WTC11 (cell line): ENCODE results near the gene SSU72. TPM values are rescaled to one million over a fixed set of nuclear protein-coding genes. Genes with fewer than 3 reads are reported as not detected.
A peak's percentile ranks its signal among the peaks of the same experiment; 100 is the strongest.

ENCODE experiments used
- ETV6 ChIP-seq: sonication (generic); formaldehyde crosslinking; IDR thresholded peaks from 2 replicates; pipeline ENCODE4 v1.8.1; 2022; ENCODE audit warnings: mild to moderate bottlenecking, missing genetic modification reagents
- JAZF1 ChIP-seq: fragments of 250-450 bp; sonication (Bioruptor Pico); IDR thresholded peaks from 2 replicates; pipeline ENCODE4 v1.9.0; 2021; ENCODE audit warnings: moderate library complexity, mild to moderate bottlenecking, inconsistent platforms
- JUN ChIP-seq: sonication (generic); formaldehyde crosslinking; IDR thresholded peaks from 2 replicates; pipeline ENCODE4 v1.8.0; 2023; ENCODE audit warnings: mild to moderate bottlenecking, missing genetic modification reagents
- MYBL2 ChIP-seq: sonication (generic); formaldehyde crosslinking; IDR thresholded peaks from 2 replicates; pipeline ENCODE4 v1.8.1; 2023; ENCODE audit warnings: mild to moderate bottlenecking, moderate library complexity, missing genetic modification reagents
- NFYB ChIP-seq: sonication (generic); formaldehyde crosslinking; conservative IDR thresholded peaks from 2 replicates; pipeline ENCODE4 v1.8.0; 2022; ENCODE audit warnings: low read depth, missing genetic modification reagents
- STAT6 ChIP-seq: sonication (generic); formaldehyde crosslinking; conservative IDR thresholded peaks from 2 replicates; pipeline ENCODE4 v1.8.1; 2023; ENCODE audit warnings: mild to moderate bottlenecking, low read depth, missing genetic modification reagents, moderate library complexity
- TEAD1 ChIP-seq: sonication (generic); formaldehyde crosslinking; IDR thresholded peaks from 2 replicates; pipeline ENCODE4 v1.8.0; 2022; ENCODE audit warnings: mild to moderate bottlenecking, missing genetic modification reagents
- ZBTB21 ChIP-seq: sonication (generic); formaldehyde crosslinking; IDR thresholded peaks from 2 replicates; pipeline ENCODE4 v1.8.1; 2023; ENCODE audit warnings: mild to moderate bottlenecking, missing genetic modification reagents, borderline replicate concordance
- ZNF121 ChIP-seq: sonication (generic); formaldehyde crosslinking; IDR thresholded peaks from 2 replicates; pipeline ENCODE4 v1.8.0; 2023; ENCODE audit warnings: missing genetic modification reagents
- ZNF138 ChIP-seq: sonication (generic); formaldehyde crosslinking; conservative IDR thresholded peaks from 2 replicates; pipeline ENCODE4 v1.8.1; 2022; ENCODE audit warnings: mild to moderate bottlenecking, moderate library complexity, missing genetic modification reagents
- ZNF263 ChIP-seq: sonication (generic); formaldehyde crosslinking; IDR thresholded peaks from 2 replicates; pipeline ENCODE4 v1.8.1; 2022; ENCODE audit warnings: low read depth, mild to moderate bottlenecking, moderate library complexity, missing genetic modification reagents
- ZNF423 ChIP-seq: fragments of 250-450 bp; sonication (Bioruptor Pico); IDR thresholded peaks from 2 replicates; pipeline ENCODE4 v2.1.2; 2022; ENCODE audit warnings: mild to moderate bottlenecking, moderate library complexity
- total RNA-seq: library from RNA; stranded (reverse); gene quantifications from 3 replicates; pipeline ENCODE4 v1.2.3, GENCODE V29; 2021
- TF ChIP-seq, protein P1 (sequence below): sonication (generic); formaldehyde crosslinking; IDR thresholded peaks from 2 replicates; pipeline ENCODE4 v1.8.0; 2023; ENCODE audit warnings: missing genetic modification reagents, mild to moderate bottlenecking, borderline replicate concordance
- TF ChIP-seq, protein P2 (sequence below): fragments of 200-600 bp; IDR thresholded peaks from 2 replicates; pipeline ENCODE4 v1.8.0; 2022; ENCODE audit warnings: antibody characterized with exemption
- TF ChIP-seq, protein P3 (sequence below): sonication (generic); formaldehyde crosslinking; IDR thresholded peaks from 2 replicates; pipeline ENCODE4 v1.8.0; 2023; ENCODE audit warnings: mild to moderate bottlenecking, missing genetic modification reagents
- TF ChIP-seq, protein P4 (sequence below): fragments of 250-450 bp; sonication (Bioruptor Pico); IDR thresholded peaks from 2 replicates; pipeline ENCODE4 v1.9.0; 2021; ENCODE audit warnings: mild to moderate bottlenecking
- TF ChIP-seq, protein P5 (sequence below): sonication (generic); formaldehyde crosslinking; IDR thresholded peaks from 2 replicates; pipeline ENCODE4 v1.8.1; 2023; ENCODE audit warnings: mild to moderate bottlenecking, missing genetic modification reagents, moderate library complexity
- TF ChIP-seq, protein P6 (sequence below): sonication (generic); formaldehyde crosslinking; IDR thresholded peaks from 2 replicates; pipeline ENCODE4 v1.8.1; 2023; ENCODE audit warnings: mild to moderate bottlenecking, missing genetic modification reagents, moderate library complexity

Gene SSU72
- total RNA-seq, 1 experiment from 2014 or later, result 158 TPM

DNA sequence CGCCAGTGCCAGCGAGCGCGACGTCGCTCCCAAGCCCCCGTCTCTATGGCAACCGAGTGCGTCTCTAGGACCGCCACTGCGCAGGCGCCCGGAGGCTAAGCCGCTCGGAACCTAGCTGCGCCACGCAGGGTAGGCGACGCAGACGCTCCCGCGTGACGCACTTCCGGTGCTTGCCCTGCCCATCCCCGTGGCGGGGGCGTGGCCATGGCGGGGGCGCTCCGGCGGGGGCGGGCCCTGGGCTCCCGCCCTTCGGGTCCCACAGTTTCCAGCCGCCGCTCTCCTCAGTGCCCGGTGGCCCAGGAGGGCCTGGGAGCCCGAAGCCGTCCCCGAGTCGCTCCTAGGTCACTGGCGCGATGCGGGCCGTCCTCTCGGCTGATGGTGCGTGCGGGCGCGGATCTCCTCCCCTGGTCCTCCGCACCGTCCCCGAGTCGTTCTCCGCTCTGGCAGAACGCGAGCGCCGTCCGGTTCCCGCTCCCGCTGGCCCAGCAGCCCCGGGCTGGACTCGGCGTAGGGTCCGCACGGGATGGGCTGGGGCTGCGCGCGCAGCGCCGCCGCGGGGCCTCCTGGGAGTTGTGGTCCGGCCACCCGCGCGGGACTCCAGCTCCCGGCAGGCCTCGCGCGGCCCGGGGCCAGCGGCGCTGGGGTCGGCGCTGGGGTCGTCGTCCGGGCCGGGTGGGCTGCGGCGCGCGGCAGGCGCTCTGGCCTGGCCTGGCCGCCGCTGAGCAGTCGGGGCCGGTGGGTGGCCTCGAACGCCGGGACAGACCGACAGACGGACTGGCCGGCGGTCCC is 40.8 kb upstream of the SSU72 start, which contains the start of gene MIB2 (continued):
- TF ChIP-seq STAT6 (CRISPR knock-in tag) (no peak), ZNF423 (CRISPR knock-in tag) (no peak), MYBL2 (CRISPR knock-in tag) (peak; percentile 6; the same call in 1 of the 2 replicates), ZNF138 (CRISPR knock-in tag) (no peak), ZNF263 (CRISPR knock-in tag) (no peak), ZBTB21 (CRISPR knock-in tag) (no peak; the same call in 1 of the 2 replicates), JUN (CRISPR knock-in tag) (no peak), TEAD1 (CRISPR knock-in tag) (no peak), NFYB (CRISPR knock-in tag) (no peak), ETV6 (CRISPR knock-in tag) (0 out of 2 replicates have a peak, but pooled peaks have one; percentile 12), JAZF1 (CRISPR knock-in tag) (no peak), ZNF121 (CRISPR knock-in tag) (no peak)
- TF ChIP-seq, protein P1, sequence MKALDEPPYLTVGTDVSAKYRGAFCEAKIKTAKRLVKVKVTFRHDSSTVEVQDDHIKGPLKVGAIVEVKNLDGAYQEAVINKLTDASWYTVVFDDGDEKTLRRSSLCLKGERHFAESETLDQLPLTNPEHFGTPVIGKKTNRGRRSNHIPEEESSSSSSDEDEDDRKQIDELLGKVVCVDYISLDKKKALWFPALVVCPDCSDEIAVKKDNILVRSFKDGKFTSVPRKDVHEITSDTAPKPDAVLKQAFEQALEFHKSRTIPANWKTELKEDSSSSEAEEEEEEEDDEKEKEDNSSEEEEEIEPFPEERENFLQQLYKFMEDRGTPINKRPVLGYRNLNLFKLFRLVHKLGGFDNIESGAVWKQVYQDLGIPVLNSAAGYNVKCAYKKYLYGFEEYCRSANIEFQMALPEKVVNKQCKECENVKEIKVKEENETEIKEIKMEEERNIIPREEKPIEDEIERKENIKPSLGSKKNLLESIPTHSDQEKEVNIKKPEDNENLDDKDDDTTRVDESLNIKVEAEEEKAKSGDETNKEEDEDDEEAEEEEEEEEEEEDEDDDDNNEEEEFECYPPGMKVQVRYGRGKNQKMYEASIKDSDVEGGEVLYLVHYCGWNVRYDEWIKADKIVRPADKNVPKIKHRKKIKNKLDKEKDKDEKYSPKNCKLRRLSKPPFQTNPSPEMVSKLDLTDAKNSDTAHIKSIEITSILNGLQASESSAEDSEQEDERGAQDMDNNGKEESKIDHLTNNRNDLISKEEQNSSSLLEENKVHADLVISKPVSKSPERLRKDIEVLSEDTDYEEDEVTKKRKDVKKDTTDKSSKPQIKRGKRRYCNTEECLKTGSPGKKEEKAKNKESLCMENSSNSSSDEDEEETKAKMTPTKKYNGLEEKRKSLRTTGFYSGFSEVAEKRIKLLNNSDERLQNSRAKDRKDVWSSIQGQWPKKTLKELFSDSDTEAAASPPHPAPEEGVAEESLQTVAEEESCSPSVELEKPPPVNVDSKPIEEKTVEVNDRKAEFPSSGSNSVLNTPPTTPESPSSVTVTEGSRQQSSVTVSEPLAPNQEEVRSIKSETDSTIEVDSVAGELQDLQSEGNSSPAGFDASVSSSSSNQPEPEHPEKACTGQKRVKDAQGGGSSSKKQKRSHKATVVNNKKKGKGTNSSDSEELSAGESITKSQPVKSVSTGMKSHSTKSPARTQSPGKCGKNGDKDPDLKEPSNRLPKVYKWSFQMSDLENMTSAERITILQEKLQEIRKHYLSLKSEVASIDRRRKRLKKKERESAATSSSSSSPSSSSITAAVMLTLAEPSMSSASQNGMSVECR (CRISPR knock-in tag), result peak; percentile 70; the same call in 1 of the 2 replicates
- TF ChIP-seq, protein P2, sequence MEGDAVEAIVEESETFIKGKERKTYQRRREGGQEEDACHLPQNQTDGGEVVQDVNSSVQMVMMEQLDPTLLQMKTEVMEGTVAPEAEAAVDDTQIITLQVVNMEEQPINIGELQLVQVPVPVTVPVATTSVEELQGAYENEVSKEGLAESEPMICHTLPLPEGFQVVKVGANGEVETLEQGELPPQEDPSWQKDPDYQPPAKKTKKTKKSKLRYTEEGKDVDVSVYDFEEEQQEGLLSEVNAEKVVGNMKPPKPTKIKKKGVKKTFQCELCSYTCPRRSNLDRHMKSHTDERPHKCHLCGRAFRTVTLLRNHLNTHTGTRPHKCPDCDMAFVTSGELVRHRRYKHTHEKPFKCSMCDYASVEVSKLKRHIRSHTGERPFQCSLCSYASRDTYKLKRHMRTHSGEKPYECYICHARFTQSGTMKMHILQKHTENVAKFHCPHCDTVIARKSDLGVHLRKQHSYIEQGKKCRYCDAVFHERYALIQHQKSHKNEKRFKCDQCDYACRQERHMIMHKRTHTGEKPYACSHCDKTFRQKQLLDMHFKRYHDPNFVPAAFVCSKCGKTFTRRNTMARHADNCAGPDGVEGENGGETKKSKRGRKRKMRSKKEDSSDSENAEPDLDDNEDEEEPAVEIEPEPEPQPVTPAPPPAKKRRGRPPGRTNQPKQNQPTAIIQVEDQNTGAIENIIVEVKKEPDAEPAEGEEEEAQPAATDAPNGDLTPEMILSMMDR, result no peak
- TF ChIP-seq, protein P3, sequence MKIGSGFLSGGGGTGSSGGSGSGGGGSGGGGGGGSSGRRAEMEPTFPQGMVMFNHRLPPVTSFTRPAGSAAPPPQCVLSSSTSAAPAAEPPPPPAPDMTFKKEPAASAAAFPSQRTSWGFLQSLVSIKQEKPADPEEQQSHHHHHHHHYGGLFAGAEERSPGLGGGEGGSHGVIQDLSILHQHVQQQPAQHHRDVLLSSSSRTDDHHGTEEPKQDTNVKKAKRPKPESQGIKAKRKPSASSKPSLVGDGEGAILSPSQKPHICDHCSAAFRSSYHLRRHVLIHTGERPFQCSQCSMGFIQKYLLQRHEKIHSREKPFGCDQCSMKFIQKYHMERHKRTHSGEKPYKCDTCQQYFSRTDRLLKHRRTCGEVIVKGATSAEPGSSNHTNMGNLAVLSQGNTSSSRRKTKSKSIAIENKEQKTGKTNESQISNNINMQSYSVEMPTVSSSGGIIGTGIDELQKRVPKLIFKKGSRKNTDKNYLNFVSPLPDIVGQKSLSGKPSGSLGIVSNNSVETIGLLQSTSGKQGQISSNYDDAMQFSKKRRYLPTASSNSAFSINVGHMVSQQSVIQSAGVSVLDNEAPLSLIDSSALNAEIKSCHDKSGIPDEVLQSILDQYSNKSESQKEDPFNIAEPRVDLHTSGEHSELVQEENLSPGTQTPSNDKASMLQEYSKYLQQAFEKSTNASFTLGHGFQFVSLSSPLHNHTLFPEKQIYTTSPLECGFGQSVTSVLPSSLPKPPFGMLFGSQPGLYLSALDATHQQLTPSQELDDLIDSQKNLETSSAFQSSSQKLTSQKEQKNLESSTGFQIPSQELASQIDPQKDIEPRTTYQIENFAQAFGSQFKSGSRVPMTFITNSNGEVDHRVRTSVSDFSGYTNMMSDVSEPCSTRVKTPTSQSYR (CRISPR knock-in tag), result no peak
- TF ChIP-seq, protein P4, sequence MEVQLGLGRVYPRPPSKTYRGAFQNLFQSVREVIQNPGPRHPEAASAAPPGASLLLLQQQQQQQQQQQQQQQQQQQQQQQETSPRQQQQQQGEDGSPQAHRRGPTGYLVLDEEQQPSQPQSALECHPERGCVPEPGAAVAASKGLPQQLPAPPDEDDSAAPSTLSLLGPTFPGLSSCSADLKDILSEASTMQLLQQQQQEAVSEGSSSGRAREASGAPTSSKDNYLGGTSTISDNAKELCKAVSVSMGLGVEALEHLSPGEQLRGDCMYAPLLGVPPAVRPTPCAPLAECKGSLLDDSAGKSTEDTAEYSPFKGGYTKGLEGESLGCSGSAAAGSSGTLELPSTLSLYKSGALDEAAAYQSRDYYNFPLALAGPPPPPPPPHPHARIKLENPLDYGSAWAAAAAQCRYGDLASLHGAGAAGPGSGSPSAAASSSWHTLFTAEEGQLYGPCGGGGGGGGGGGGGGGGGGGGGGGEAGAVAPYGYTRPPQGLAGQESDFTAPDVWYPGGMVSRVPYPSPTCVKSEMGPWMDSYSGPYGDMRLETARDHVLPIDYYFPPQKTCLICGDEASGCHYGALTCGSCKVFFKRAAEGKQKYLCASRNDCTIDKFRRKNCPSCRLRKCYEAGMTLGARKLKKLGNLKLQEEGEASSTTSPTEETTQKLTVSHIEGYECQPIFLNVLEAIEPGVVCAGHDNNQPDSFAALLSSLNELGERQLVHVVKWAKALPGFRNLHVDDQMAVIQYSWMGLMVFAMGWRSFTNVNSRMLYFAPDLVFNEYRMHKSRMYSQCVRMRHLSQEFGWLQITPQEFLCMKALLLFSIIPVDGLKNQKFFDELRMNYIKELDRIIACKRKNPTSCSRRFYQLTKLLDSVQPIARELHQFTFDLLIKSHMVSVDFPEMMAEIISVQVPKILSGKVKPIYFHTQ (CRISPR knock-in tag), result no peak
- TF ChIP-seq, protein P5, sequence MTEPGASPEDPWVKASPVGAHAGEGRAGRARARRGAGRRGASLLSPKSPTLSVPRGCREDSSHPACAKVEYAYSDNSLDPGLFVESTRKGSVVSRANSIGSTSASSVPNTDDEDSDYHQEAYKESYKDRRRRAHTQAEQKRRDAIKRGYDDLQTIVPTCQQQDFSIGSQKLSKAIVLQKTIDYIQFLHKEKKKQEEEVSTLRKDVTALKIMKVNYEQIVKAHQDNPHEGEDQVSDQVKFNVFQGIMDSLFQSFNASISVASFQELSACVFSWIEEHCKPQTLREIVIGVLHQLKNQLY, result no peak
- TF ChIP-seq, protein P6, sequence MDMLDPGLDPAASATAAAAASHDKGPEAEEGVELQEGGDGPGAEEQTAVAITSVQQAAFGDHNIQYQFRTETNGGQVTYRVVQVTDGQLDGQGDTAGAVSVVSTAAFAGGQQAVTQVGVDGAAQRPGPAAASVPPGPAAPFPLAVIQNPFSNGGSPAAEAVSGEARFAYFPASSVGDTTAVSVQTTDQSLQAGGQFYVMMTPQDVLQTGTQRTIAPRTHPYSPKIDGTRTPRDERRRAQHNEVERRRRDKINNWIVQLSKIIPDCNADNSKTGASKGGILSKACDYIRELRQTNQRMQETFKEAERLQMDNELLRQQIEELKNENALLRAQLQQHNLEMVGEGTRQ (CRISPR knock-in tag), result peak; percentile 60
